ENCODE results near the gene DNAJB14.

DNA sequence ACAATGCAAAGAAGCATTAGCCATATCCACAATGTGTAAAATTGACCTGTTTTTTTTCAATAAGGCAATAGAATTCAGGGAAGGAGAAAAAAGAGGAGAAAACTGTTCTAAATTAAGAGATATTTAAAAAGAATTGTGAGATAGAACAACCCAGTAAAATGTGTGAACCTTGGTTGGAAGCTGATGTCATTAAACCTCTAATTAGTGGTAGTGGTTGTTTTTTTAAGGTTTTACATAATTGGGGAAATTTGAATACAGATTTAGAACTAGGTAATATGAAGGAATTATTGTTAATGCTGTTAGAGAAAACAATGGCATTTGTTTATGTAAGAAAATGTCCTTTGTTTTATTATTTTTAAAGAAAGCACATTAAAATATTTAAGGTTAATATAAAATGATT is 18.8 kb upstream of the DNAJB14 start:
- TF ChIP-seq CTCF (IDR thresholded peaks at IDR 0.05; ENCODE audit: poor library complexity) (no peak), EZH2 (IDR thresholded peaks at IDR 0.05; ENCODE audit: borderline replicate concordance) (no peak)

Data from hepatocyte (in vitro differentiated cells).